ENCODE data around the gene MAN1B1. TPM values are rescaled to one million over a fixed set of nuclear protein-coding genes. Genes with fewer than 3 reads are reported as not detected.

MAN1B1 gene
- total and polyA plus RNA-seq, 2 of the 8 experiments (the other 6 are each of a cell fraction or from before 2014, with no cell fraction given) = 33.7 to 36.3 TPM

- Histone ChIP-seq H2BK120ac (replicated peaks; ENCODE audit: low read depth, low read length) (no peak overlapping the region), H3K14ac (ENCODE audit: insufficient read length) (no peak overlapping the region), H4K20me1 (replicated peaks in 1 of 2; ENCODE audit: control insufficient read depth in 1 of 2, insufficient read depth in 2 of 2, low read length in 2 of 2) (peaks cover 0 to 13% of the 10 kb centered on the region in 2 experiments), H3K4me2 (ENCODE audit: insufficient read depth in 1 of 2, low read depth in 2 of 2, low read length in 2 of 2) (no peak overlapping the region), H3K56ac (replicated peaks; ENCODE audit: insufficient read length, low read depth, low read length) (no peak overlapping the region), H3K36me3 (ENCODE audit: control insufficient read depth in 2 of 4, insufficient read depth in 4 of 4, low read length in 3 of 4) (no peaks in the 10 kb centered on the region), H3K18ac (ENCODE audit: extremely low read depth, low read length) (no peak overlapping the region), H4K8ac (ENCODE audit: extremely low read depth, insufficient read depth, low read length) (no peak overlapping the region), H3K9ac (replicated peaks in 1 of 4; ENCODE audit: extremely low read depth in 1 of 4, low read depth in 3 of 4, low read length in 3 of 4) (no peak overlapping the region), H2BK20ac (ENCODE audit: low read length) (no peak overlapping the region), H2BK15ac (ENCODE audit: low read length) (0 out of 2 replicates have a peak overlapping the region, but pooled peaks have one; percentile 61), H3K27me3 (replicated peaks in 1 of 4; ENCODE audit: control insufficient read depth in 3 of 4, extremely low read depth in 1 of 4, insufficient read depth in 3 of 4, low read length in 3 of 4) (peaks cover 0 to 30% (median 26%) of the 10 kb centered on the region in 4 experiments; a peak in 6 of 7 replicates), H2BK12ac (ENCODE audit: low read depth, low read length) (no peak overlapping the region), H3K27ac (ENCODE audit: low read depth, low read length) (no peak overlapping the region), H4K5ac (ENCODE audit: insufficient read length, low read depth, low read length) (no peak overlapping the region), H2AK5ac (ENCODE audit: low read depth, low read length) (no peak overlapping the region), H3K4me3 (ENCODE audit: extremely low read depth in 1 of 4, insufficient read depth in 2 of 4, low read depth in 3 of 4, low read length in 4 of 4) (no peak overlapping the region), H3K79me2 (ENCODE audit: control insufficient read depth in 1 of 2, insufficient read depth in 2 of 2, low read length in 2 of 2) (no peaks in the 10 kb centered on the region), H2AFZ (ENCODE audit: low read length) (no peak overlapping the region), H3K4me1 (replicated peaks in 1 of 4; ENCODE audit: control insufficient read depth in 3 of 4, insufficient read depth in 4 of 4, low read length in 3 of 4) (peaks cover 0 to 9% (median 0%) of the 10 kb centered on the region in 4 experiments; a peak in 2 of 7 replicates), H3K9me3 (ENCODE audit: insufficient read depth in 2 of 2, low read depth in 1 of 2, low read length in 1 of 2) (no peaks in the 10 kb centered on the region), H3K23me2 (ENCODE audit: low read depth, low read length) (no peaks in the 10 kb centered on the region), H3K4ac (replicated peaks; ENCODE audit: insufficient read length, low read depth, low read length) (no peak overlapping the region), H3K79me1 (ENCODE audit: low read depth, low read length) (no peaks in the 10 kb centered on the region), H2BK5ac (ENCODE audit: low read depth, low read length) (no peak overlapping the region), H4K91ac (replicated peaks; ENCODE audit: insufficient read length, low read length) (no peak overlapping the region), H3K23ac (ENCODE audit: insufficient read length) (no peak overlapping the region)
- DNase-seq (ENCODE audit: low read depth in 1 of 2, low spot score in 2 of 2) (no peak), FAIRE-seq (no peak)
- ChIA-PET CTCF (ENCODE audit: partially characterized antibody) (interaction anchor here (0.7 to 1.4 kb wide), 7 partner anchors 15 to 117 kb away, joined by 3 read pairs; no protein-coding TSS in a partner anchor), POLR2A (ENCODE audit: partially characterized antibody) (interaction anchor here (0.9 to 1.3 kb wide), 2 partner anchors 8 to 77 kb away, joined by 3 to 7 read pairs; partner anchors contain the start of gene GRIN1)
- 83% methylated on average over 35 of the region's 49 CpGs; no CpG with 5 or more reads in 1 of the 2 experiments for WGBS, 2 experiments (ENCODE audit: extremely low coverage in 1 of 2, insufficient coverage in 1 of 2, insufficient read length in 1 of 2, insufficient replicate concordance in 2 of 2, low coverage in 1 of 2, low lambda C conversion rate in 2 of 2, missing lambda C conversion rate in 1 of 2)
- TF ChIP-seq GABPA (IDR thresholded peaks at IDR 0.05; ENCODE audit: borderline replicate concordance, insufficient read depth, low read length) (no peak), SIRT6 (IDR thresholded peaks at IDR 0.05; ENCODE audit: low read length) (no peak), CEBPB (IDR thresholded peaks at IDR 0.05; ENCODE audit: low read depth, low read length) (no peak), ATF3 (IDR thresholded peaks at IDR 0.05; ENCODE audit: insufficient read depth, low read depth, low read length) (no peak), POLR2AphosphoS5 (IDR thresholded peaks at IDR 0.05; ENCODE audit: low read depth, low read length) (no peak), SIX5 (IDR thresholded peaks at IDR 0.05; ENCODE audit: low read depth, low read length) (no peak), USF2 (IDR thresholded peaks at IDR 0.05; ENCODE audit: low read length) (no peak), RAD21 (IDR thresholded peaks at IDR 0.05 in 1 of 2, conservative IDR thresholded peaks at IDR 0.05 in 1 of 2; ENCODE audit: low read depth in 2 of 2, low read length in 2 of 2) (no peak), SP1 (IDR thresholded peaks at IDR 0.05; ENCODE audit: low read depth, low read length) (no peak), TAF7 (optimal IDR thresholded peaks at IDR 0.05; ENCODE audit: borderline replicate concordance, low read depth, low read length) (no peak), CREB1 (IDR thresholded peaks at IDR 0.05) (no peak)
Measured at GRCh38 chr9:137145731-137146526, 59.1 kb downstream of the MAN1B1 start.
